HFFc6 (cell line): ENCODE measurements around the gene RGS7. TPM values are rescaled to one million over a fixed set of nuclear protein-coding genes. Genes with fewer than 3 reads are reported as not detected.
A peak's percentile ranks its signal among the peaks of the same experiment; 100 is the strongest.

Experiments used
- DNase-seq: peaks from one replicate; pipeline ENCODE4 v3.0.0-alpha.2; 2018
- H3K27ac Mint-ChIP-seq: 2 replicates; pipeline ENCODE4 v1.8.0; 2020; ENCODE audit warnings: mild to moderate bottlenecking, mixed read lengths
- H3K27me3 Mint-ChIP-seq: 2 replicates; pipeline ENCODE4 v1.8.0; 2021; ENCODE audit warnings: mild to moderate bottlenecking, moderate library complexity, mixed read lengths; ENCODE audit not compliant: insufficient read depth
- H3K36me3 Mint-ChIP-seq: 2 replicates; pipeline ENCODE4 v1.8.0; 2021; ENCODE audit warnings: low read depth, mixed read lengths
- H3K4me1 Mint-ChIP-seq: 2 replicates; pipeline ENCODE4 v1.8.0; 2020; ENCODE audit warnings: low read depth, mixed read lengths
- H3K4me3 Mint-ChIP-seq: 2 replicates; pipeline ENCODE4 v1.8.0; 2020; ENCODE audit warnings: mild to moderate bottlenecking, moderate library complexity, mixed read lengths
- H3K9me3 Mint-ChIP-seq: 2 replicates; pipeline ENCODE4 v1.8.0; 2020; ENCODE audit warnings: mild to moderate bottlenecking, mixed read lengths
- CTCF ChIP-seq: fragments of 200-600 bp; sonication (generic); IDR thresholded peaks from 2 replicates; pipeline ENCODE4 v1.5.0; 2021; ENCODE audit warnings: antibody characterized with exemption, mild to moderate bottlenecking
- total RNA-seq, 6 experiments: library from RNA; stranded (reverse); fragmentation: NEBNext Ultra II Directional; extraction: Animal tissue kit (Norgen Biotek cat#: 25700); gene quantifications; 2 replicates in 1 of 6; 3 replicates in 5 of 6; pipeline ENCODE4 v1.2.3, GENCODE V29; 2021

Gene RGS7
- total RNA-seq, 6 experiments from 2014 or later = 1.5 to 2.4 (median 2.1) TPM

GRCh38 chr1:240843798-240844197, 513.2 kb downstream of the RGS7 start:
- Mint-ChIP-seq H3K4me3 (peak overlapping the region; percentile 62), H3K36me3 (no peaks in the 10 kb centered on the region), H3K9me3 (no peaks in the 10 kb centered on the region), H3K27ac (no peak overlapping the region; the same call in 1 of the 2 replicates), H3K27me3 (no peaks in the 10 kb centered on the region; the same call in 1 of the 2 replicates), H3K4me1 (peaks cover 17% of the 10 kb centered on the region)
- DNase-seq = no peak
- no peak for TF ChIP-seq CTCF

- Mint-ChIP-seq H3K36me3 (no peaks in the 10 kb centered on the region), H3K4me1 (peaks cover 14% of the 10 kb centered on the region), H3K9me3 (no peaks in the 10 kb centered on the region), H3K4me3 (no peak overlapping the region), H3K27me3 (no peaks in the 10 kb centered on the region; the same call in 1 of the 2 replicates), H3K27ac (no peak overlapping the region)
- no peak for DNase-seq
- no peak for TF ChIP-seq CTCF
These were observed 520.7 kb downstream of the RGS7 start for GRCh38 chr1:240836271-240836670.

- TF ChIP-seq CTCF = no peak
- H3K4me1 Mint-ChIP-seq = peaks cover 24% of the 10 kb centered on the region
- H3K9me3 Mint-ChIP-seq = no peaks in the 10 kb centered on the region
- H3K27ac Mint-ChIP-seq = no peak overlapping the region
- no peaks in the 10 kb centered on the region; the same call in 1 of the 2 replicates for H3K27me3 Mint-ChIP-seq
- H3K4me3 Mint-ChIP-seq = no peak overlapping the region
- no peaks in the 10 kb centered on the region for H3K36me3 Mint-ChIP-seq
- DNase-seq = no peak
These were observed 521.7 kb downstream of the RGS7 start for GRCh38 chr1:240835291-240835690.

- Mint-ChIP-seq H3K9me3 (no peaks in the 10 kb centered on the region), H3K27me3 (no peaks in the 10 kb centered on the region), H3K4me3 (no peak overlapping the region), H3K27ac (no peak overlapping the region), H3K36me3 (no peaks in the 10 kb centered on the region), H3K4me1 (peaks cover 39% of the 10 kb centered on the region)
- no peak for DNase-seq
- no peak for TF ChIP-seq CTCF
These were observed 523.9 kb downstream of the RGS7 start for GRCh38 chr1:240833075-240833474.

GRCh38 chr1:240831922-240832321, 525.1 kb downstream of the RGS7 start:
- Mint-ChIP-seq H3K4me1 (peaks cover 43% of the 10 kb centered on the region), H3K4me3 (no peak overlapping the region), H3K9me3 (no peaks in the 10 kb centered on the region), H3K27ac (peak overlapping the region; percentile 84), H3K27me3 (no peaks in the 10 kb centered on the region), H3K36me3 (no peaks in the 10 kb centered on the region)
- peak; percentile 68 for TF ChIP-seq CTCF
- no peak for DNase-seq

GRCh38 chr1:240831191-240831631, 525.8 kb downstream of the RGS7 start:
- no peak; the same call in 1 of the 2 replicates for TF ChIP-seq CTCF
- no peaks in the 10 kb centered on the region for H3K9me3 Mint-ChIP-seq
- H3K4me1 Mint-ChIP-seq = peaks cover 47% of the 10 kb centered on the region
- H3K4me3 Mint-ChIP-seq = peak overlapping the region; percentile 15; the same call in 1 of the 2 replicates
- H3K27me3 Mint-ChIP-seq = no peaks in the 10 kb centered on the region
- DNase-seq = peak; percentile 95
- H3K27ac Mint-ChIP-seq = peak overlapping the region; percentile 84
- H3K36me3 Mint-ChIP-seq = no peaks in the 10 kb centered on the region
